Endothelial cell of umbilical vein (primary cell): Measurements from ENCODE around the gene MORC1. TPM values are rescaled to one million over a fixed set of nuclear protein-coding genes. Genes with fewer than 3 reads are reported as not detected.

Experiments used
- BruUV-seq: library from RNA; stranded (reverse); fragments of 400-500 nt; replicated peaks from 2 replicates; lab custom pipeline; 2021; lab: Mats Ljungman, UMichigan
- CTCF ChIA-PET: fragments of 300-600, 350-600 bp; sonication (Branson Sonifier 250); formaldehyde crosslinking; loops from one replicate; lab custom pipeline; 2021; ENCODE audit warnings: antibody characterized with exemption, inconsistent platforms; lab: Charles Lee
- POLR2A ChIA-PET: fragments of 300-600, 350-600 bp; sonication (Branson Sonifier 250); formaldehyde crosslinking; loops from one replicate; lab custom pipeline; 2021; ENCODE audit warnings: antibody characterized with exemption, inconsistent platforms; lab: Charles Lee
- DNase-seq: peaks from one replicate; pipeline ENCODE4 v3.0.0-alpha.2; 2011; ENCODE audit warnings: low read depth, low spot score
- FAIRE-seq: peaks from 2 replicates; lab custom pipeline; 2011; peaks lifted over from hg19 to GRCh38; lab: Jason Lieb, UNC
- H2AFZ ChIP-seq: 2 replicates; pipeline ENCODE4 v1.6.0; 2012; ENCODE audit warnings: low read depth, low read length, control low read depth, inconsistent platforms
- H3K27ac ChIP-seq: 2 replicates; pipeline ENCODE4 v1.5.1; 2011; ENCODE audit warnings: low read depth, mild to moderate bottlenecking, control low read depth, low read length, moderate library complexity; ENCODE audit not compliant: insufficient read depth
- H3K27me3 ChIP-seq, 2 experiments: 2 replicates each; pipeline versions ENCODE4 v1.6.0 to v1.6.1; 2011; ENCODE audit warnings: low read length in 2 of 2, mixed read lengths in 1 of 2; ENCODE audit not compliant: control insufficient read depth in 2 of 2, insufficient read depth in 2 of 2
- H3K36me3 ChIP-seq, 2 experiments: 2 replicates in 1 of 2; 3 replicates in 1 of 2; pipeline ENCODE4 v1.5.1; 2011; ENCODE audit warnings: low read length in 2 of 2, mild to moderate bottlenecking in 1 of 2, moderate library complexity in 1 of 2; ENCODE audit not compliant: control insufficient read depth in 2 of 2, insufficient read depth in 2 of 2; ENCODE audit errors: extremely low read depth in 1 of 2
- H3K4me1 ChIP-seq: 3 replicates; pipeline ENCODE4 v1.5.1; 2011; ENCODE audit warnings: mild to moderate bottlenecking, low read length; ENCODE audit not compliant: control insufficient read depth, insufficient read depth; ENCODE audit errors: extremely low read depth
- H3K4me2 ChIP-seq: 2 replicates; pipeline ENCODE4 v1.6.1; 2011; ENCODE audit warnings: low read length, control low read depth, mixed read lengths; ENCODE audit not compliant: insufficient read depth
- H3K4me3 ChIP-seq, 3 experiments: fragments of 200-600 bp in 1 of 3; sonication (generic), shearing (Covaris generic) in 1 of 3; replicated peaks in 1 of 3; 2 replicates each; pipeline ENCODE4 v1.5.1; 2011 to 2016; ENCODE audit warnings: control low read depth in 3 of 3, low read length in 3 of 3, mild to moderate bottlenecking in 2 of 3, inconsistent platforms in 1 of 3, low read depth in 1 of 3, moderate library complexity in 1 of 3; ENCODE audit not compliant: insufficient read depth in 1 of 3
- H3K79me2 ChIP-seq: 2 replicates; pipeline ENCODE4 v1.6.0; 2012; ENCODE audit warnings: low read length, inconsistent platforms; ENCODE audit not compliant: control insufficient read depth, insufficient read depth
- H3K9ac ChIP-seq: replicated peaks from 2 replicates; pipeline ENCODE3; 2011; ENCODE audit warnings: low read length, control low read depth; ENCODE audit not compliant: insufficient read depth; ENCODE audit errors: extremely low read depth
- H3K9me1 ChIP-seq: replicated peaks from 3 replicates; pipeline ENCODE4 v1.6.0; 2011; ENCODE audit warnings: mild to moderate bottlenecking, low read length; ENCODE audit not compliant: control insufficient read depth, insufficient read depth; ENCODE audit errors: extremely low read depth
- H3K9me3 ChIP-seq: replicated peaks from 2 replicates; pipeline ENCODE4 v1.5.1; 2012; ENCODE audit warnings: low read length, inconsistent platforms; ENCODE audit not compliant: control insufficient read depth, insufficient read depth
- H4K20me1 ChIP-seq: replicated peaks from 2 replicates; pipeline ENCODE3; 2011; ENCODE audit warnings: mild to moderate bottlenecking, low read length; ENCODE audit not compliant: control insufficient read depth, insufficient read depth; ENCODE audit errors: extremely low read depth
- EZH2 ChIP-seq: IDR thresholded peaks from 2 replicates; pipeline ENCODE4 v1.6.1; 2012; ENCODE audit warnings: borderline replicate concordance, low read depth, mild to moderate bottlenecking, moderate library complexity, low read length, inconsistent platforms; ENCODE audit not compliant: severe bottlenecking
- GATA2 ChIP-seq: IDR thresholded peaks from 2 replicates; pipeline ENCODE4 v1.7.0; 2011; ENCODE audit warnings: low read depth, mild to moderate bottlenecking, moderate library complexity, mixed read lengths, low read length; ENCODE audit not compliant: insufficient read length, insufficient read depth
- JUN ChIP-seq: IDR thresholded peaks from 2 replicates; pipeline ENCODE4 v1.6.1; 2011; ENCODE audit warnings: borderline replicate concordance, low read depth; ENCODE audit not compliant: insufficient read length, insufficient read depth
- MYC ChIP-seq: IDR thresholded peaks from one replicate; pipeline ENCODE4 v1.6.1; 2011; ENCODE audit warnings: mild to moderate bottlenecking, low read depth, low read length
- dilution Hi-C: fragments of 300-500 bp; cut with MboI; formaldehyde crosslinking; loops from one replicate; pipeline ENCODE4 v1.15.0; 2019; ENCODE audit warnings: low sequenced_read_pairs; ENCODE audit not compliant: extremely low pct_ligation_motif_present
- intact Hi-C: fragments of 100-400 bp; cut with micrococcal nuclease; formaldehyde crosslinking; loops from one replicate; pipeline ENCODE4 v1.10.0; 2022
- polyA plus RNA-seq, 4 experiments: library from polyadenylated mRNA; depleted of rRNA in 3 of 4; stranded (reverse) in 3 of 4; unstranded in 1 of 4; fragments of >200 nt; gene quantifications; 2 replicates each; pipeline versions ENCODE4 v1.2.1 to v1.2.3, GENCODE V29; 2011 to 2012; ENCODE audit warnings: missing spikeins in 1 of 4
- total RNA-seq: library from RNA; stranded (reverse); gene quantifications from 2 replicates; pipeline ENCODE4 v1.2.3, GENCODE V29; 2021
- TF ChIP-seq, protein P1 (sequence below), 2 donors: IDR thresholded peaks; 1 replicate in 1 of 2; 2 replicates in 1 of 2; pipeline ENCODE4 v1.5.1; 2011; ENCODE audit warnings: low read length in 2 of 2, mild to moderate bottlenecking in 2 of 2, moderate library complexity in 2 of 2, control low read depth in 1 of 2, inconsistent platforms in 1 of 2, low read depth in 1 of 2; ENCODE audit not compliant: insufficient read depth in 1 of 2; ENCODE audit errors: extremely low read depth in 1 of 2
- TF ChIP-seq, protein P2 (sequence below): IDR thresholded peaks from 2 replicates; pipeline ENCODE4 v1.6.1; 2011; ENCODE audit not compliant: insufficient read depth, insufficient read length

The MORC1 gene
- total and polyA plus RNA-seq, 2 donors (not counting 3 experiments of a cell fraction or from before 2014, with no cell fraction given), result not detected

DNA sequence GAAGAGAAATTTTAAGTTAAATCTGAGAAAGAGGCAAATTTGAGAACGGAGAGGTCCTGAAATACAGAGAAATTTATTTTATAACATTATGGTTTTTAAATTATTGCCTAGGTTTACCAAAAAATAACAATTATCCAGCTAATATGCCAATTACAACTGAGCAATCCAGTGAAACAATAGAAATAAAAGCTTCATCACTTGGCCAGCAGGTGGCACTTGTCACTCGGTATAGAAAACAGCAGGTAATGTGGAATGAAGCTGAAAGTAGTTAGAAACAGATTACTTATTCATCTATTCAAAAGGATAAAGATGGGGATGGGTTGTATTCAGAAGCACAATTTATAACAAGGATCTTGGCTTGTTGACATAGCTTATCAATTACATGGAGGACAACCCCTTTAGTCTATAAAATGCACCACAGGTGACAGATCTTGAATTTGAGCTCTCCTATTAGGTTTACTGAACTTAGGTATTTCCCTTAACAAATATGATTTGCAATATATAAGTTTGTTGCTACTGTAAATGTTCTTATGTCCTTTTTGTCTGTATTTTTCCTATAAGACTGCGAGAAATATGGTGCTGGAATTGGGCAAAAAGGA is 94.2 kb downstream of the MORC1 start:
- no TSS peak for BruUV-seq
- TF ChIP-seq, protein P1, sequence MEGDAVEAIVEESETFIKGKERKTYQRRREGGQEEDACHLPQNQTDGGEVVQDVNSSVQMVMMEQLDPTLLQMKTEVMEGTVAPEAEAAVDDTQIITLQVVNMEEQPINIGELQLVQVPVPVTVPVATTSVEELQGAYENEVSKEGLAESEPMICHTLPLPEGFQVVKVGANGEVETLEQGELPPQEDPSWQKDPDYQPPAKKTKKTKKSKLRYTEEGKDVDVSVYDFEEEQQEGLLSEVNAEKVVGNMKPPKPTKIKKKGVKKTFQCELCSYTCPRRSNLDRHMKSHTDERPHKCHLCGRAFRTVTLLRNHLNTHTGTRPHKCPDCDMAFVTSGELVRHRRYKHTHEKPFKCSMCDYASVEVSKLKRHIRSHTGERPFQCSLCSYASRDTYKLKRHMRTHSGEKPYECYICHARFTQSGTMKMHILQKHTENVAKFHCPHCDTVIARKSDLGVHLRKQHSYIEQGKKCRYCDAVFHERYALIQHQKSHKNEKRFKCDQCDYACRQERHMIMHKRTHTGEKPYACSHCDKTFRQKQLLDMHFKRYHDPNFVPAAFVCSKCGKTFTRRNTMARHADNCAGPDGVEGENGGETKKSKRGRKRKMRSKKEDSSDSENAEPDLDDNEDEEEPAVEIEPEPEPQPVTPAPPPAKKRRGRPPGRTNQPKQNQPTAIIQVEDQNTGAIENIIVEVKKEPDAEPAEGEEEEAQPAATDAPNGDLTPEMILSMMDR (IDR thresholded peaks at IDR 0.05; ENCODE audit: extremely low read depth in 1 of 2, insufficient read depth in 1 of 2, low read depth in 1 of 2, low read length in 2 of 2), result peak; percentile 41 to 50
- TF ChIP-seq, protein P2, sequence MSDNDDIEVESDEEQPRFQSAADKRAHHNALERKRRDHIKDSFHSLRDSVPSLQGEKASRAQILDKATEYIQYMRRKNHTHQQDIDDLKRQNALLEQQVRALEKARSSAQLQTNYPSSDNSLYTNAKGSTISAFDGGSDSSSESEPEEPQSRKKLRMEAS, result no peak
- no peaks in the 10 kb centered on the region for H3K4me1 ChIP-seq
- no peaks in the 10 kb centered on the region for H3K9me3 ChIP-seq
- no peak overlapping the region for H2AFZ ChIP-seq
- intact Hi-C loops (loop anchor here (1.0 kb wide), 1 partner anchor 59 kb away; no protein-coding TSS in a partner anchor), dilution Hi-C loops (no loop called here)
- no peak overlapping the region for H3K9ac ChIP-seq
- H3K9me1 ChIP-seq, result no peaks in the 10 kb centered on the region
- ChIA-PET POLR2A (no interaction called here), CTCF (interaction anchor here (0.7 to 2.6 kb wide), 22 partner anchors 8 to 362 kb away, joined by 3 to 21 read pairs (median 6); no protein-coding TSS in a partner anchor)
- no peak overlapping the region for H3K4me2 ChIP-seq
- DNase-seq (peak; percentile 44), FAIRE-seq (peak; percentile 85)
- H3K27me3 ChIP-seq, result no peaks in the 10 kb centered on the region
- no peaks in the 10 kb centered on the region for H4K20me1 ChIP-seq
- H3K4me3 ChIP-seq, result no peak overlapping the region
- no peaks in the 10 kb centered on the region for H3K79me2 ChIP-seq
- no peak overlapping the region for H3K27ac ChIP-seq
- H3K36me3 ChIP-seq, result no peaks in the 10 kb centered on the region

DNA sequence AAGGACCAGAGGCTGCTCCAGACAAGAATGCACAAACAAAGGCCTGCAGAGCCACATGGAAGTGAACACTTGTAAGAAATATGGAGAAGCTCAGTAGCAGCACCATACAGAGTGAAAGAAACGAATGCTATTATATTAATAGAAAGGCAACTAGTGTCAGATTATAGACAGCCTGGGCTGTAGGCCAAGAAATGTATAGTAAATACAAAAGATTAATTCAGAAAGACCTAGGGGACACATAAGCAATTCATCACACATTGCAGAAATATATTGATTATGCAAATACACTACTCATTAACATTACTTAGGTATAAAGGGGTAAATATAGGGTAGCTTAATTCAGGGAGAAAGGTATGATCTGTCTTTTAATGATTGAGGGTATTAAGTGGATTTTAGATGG is 94.8 kb downstream of the MORC1 start:
- intact Hi-C loops, result loop anchor here (1.0 kb wide), 1 partner anchor 59 kb away; no protein-coding TSS in a partner anchor
- POLR2A ChIA-PET, result no interaction called here

More for the DNA sequence above, 94.8 kb downstream of the MORC1 start:
- no peaks in the 10 kb centered on the region for H3K9me3 ChIP-seq
- no peak overlapping the region for H3K4me3 ChIP-seq
- no peak overlapping the region for H2AFZ ChIP-seq
- H3K4me2 ChIP-seq, result no peak overlapping the region
- no peaks in the 10 kb centered on the region for H3K36me3 ChIP-seq
- TF ChIP-seq JUN (no peak), GATA2 (no peak), MYC (no peak), EZH2 (no peak)
- TF ChIP-seq, protein P1 (IDR thresholded peaks at IDR 0.05; ENCODE audit: extremely low read depth in 1 of 2, insufficient read depth in 1 of 2, low read depth in 1 of 2, low read length in 2 of 2), result no peak
- TF ChIP-seq, protein P2, result no peak
- no peak for DNase-seq
- no peak for FAIRE-seq
- H4K20me1 ChIP-seq, result no peaks in the 10 kb centered on the region
- no peak overlapping the region for H3K9ac ChIP-seq
- dilution Hi-C loops, result no loop called here
- H3K27ac ChIP-seq, result no peak overlapping the region
- H3K9me1 ChIP-seq, result no peaks in the 10 kb centered on the region
- BruUV-seq, result no TSS peak
- H3K4me1 ChIP-seq, result no peaks in the 10 kb centered on the region
- CTCF ChIA-PET, result interaction anchor here (0.9 to 2.6 kb wide), 18 partner anchors 8 to 253 kb away, joined by 3 to 21 read pairs (median 6); no protein-coding TSS in a partner anchor
- no peaks in the 10 kb centered on the region for H3K27me3 ChIP-seq
- H3K79me2 ChIP-seq, result no peaks in the 10 kb centered on the region
